Thymus (tissue), 11 donors: ENCODE results near the gene AUTS2. TPM values are rescaled to one million over a fixed set of nuclear protein-coding genes. Genes with fewer than 3 reads are reported as not detected.
A peak's percentile ranks its signal among the peaks of the same experiment; 100 is the strongest.

ENCODE experiments used
- DNase-seq, 9 donors: peaks; one replicate each; pipeline ENCODE4 v3.0.0-alpha.2; 2013; ENCODE audit warnings: low spot score in 9 of 9, low read depth in 6 of 9, missing footprints in 1 of 9
- H3K27ac ChIP-seq, 2 donors: one replicate each; pipeline ENCODE4 v1.5.1; 2013; ENCODE audit warnings: control low read depth in 1 of 2, low read depth in 1 of 2, low read length in 1 of 2, mild to moderate bottlenecking in 1 of 2, moderate library complexity in 1 of 2
- H3K27me3 ChIP-seq, 2 donors: one replicate each; pipeline ENCODE4 v1.5.1; 2013; ENCODE audit warnings: low read length in 1 of 2; ENCODE audit not compliant: control insufficient read depth in 2 of 2, insufficient read depth in 1 of 2
- H3K36me3 ChIP-seq, 2 donors: one replicate each; pipeline ENCODE4 v1.5.1; 2013; ENCODE audit warnings: low read length in 1 of 2, mild to moderate bottlenecking in 1 of 2, moderate library complexity in 1 of 2; ENCODE audit not compliant: control insufficient read depth in 2 of 2, insufficient read depth in 2 of 2
- H3K4me1 ChIP-seq, 2 donors: one replicate each; pipeline ENCODE4 v1.5.1; 2013; ENCODE audit warnings: low read length in 2 of 2; ENCODE audit not compliant: control insufficient read depth in 2 of 2, insufficient read depth in 2 of 2
- H3K4me3 ChIP-seq, 2 donors: one replicate each; pipeline ENCODE4 v1.5.1; 2013; ENCODE audit warnings: low read length in 2 of 2, control low read depth in 1 of 2, mild to moderate bottlenecking in 1 of 2
- H3K9me3 ChIP-seq, 2 donors: one replicate each; pipeline ENCODE4 v1.5.1; 2013; ENCODE audit warnings: low read length in 1 of 2, mild to moderate bottlenecking in 1 of 2; ENCODE audit not compliant: control insufficient read depth in 2 of 2, insufficient read depth in 1 of 2
- WGBS: extraction: QIAGEN DNeasy Blood & Tissue Kit; methylation state at CpG from one replicate; pipeline ENCODE4 v1.1.7; 2013; 5-methylcytosine and 5-hydroxymethylcytosine counted together
- polyA plus RNA-seq: library from polyadenylated mRNA; stranded (reverse); fragments of 200-250 nt; gene quantifications from one replicate; pipeline ENCODE4 v1.2.3, GENCODE V29; 2013
- total RNA-seq: library from RNA; stranded (reverse); fragments of 120-200 nt; gene quantifications from one replicate; pipeline ENCODE4 v1.2.4, GENCODE V29; 2013
- donor health status: healthy.

AUTS2 gene
- total and polyA plus RNA-seq, 2 donors, result 9.2 to 17.1 TPM

- Histone ChIP-seq H3K27ac (no peak overlapping the region), H3K36me3 (no peaks in the 10 kb centered on the region), H3K4me1 (peaks cover 12 to 25% of the 10 kb centered on the region in 2 donors), H3K27me3 (no peaks in the 10 kb centered on the region), H3K9me3 (no peaks in the 10 kb centered on the region), H3K4me3 (no peak overlapping the region)
- WGBS, result 94% methylated on average over 3 of the region's 3 CpGs
- no peak for DNase-seq
These were observed 94.3 kb downstream of the AUTS2 start for GRCh38 chr7:69692611-69693010.

GRCh38 chr7:69693042-69693441 lies 94.8 kb downstream of the AUTS2 start:
- WGBS, result 93% methylated on average over 1 of the region's 1 CpG
- DNase-seq, result no peak

GRCh38 chr7:69696054-69696591 lies 97.8 kb downstream of the AUTS2 start:
- Histone ChIP-seq H3K27ac (peak overlapping the region in 1 of 2 donors; percentile 78), H3K36me3 (no peaks in the 10 kb centered on the region), H3K4me1 (peaks cover 12 to 28% of the 10 kb centered on the region in 2 donors), H3K9me3 (no peaks in the 10 kb centered on the region), H3K27me3 (no peaks in the 10 kb centered on the region), H3K4me3 (no peak overlapping the region)
- peak; percentile 13 to 82 (median 58) for DNase-seq
- 8% methylated on average over 7 of the region's 7 CpGs for WGBS

More at GRCh38 chr7:69693042-69693441, 94.8 kb downstream of the AUTS2 start:
- Histone ChIP-seq H3K36me3 (no peaks in the 10 kb centered on the region), H3K27me3 (no peaks in the 10 kb centered on the region), H3K27ac (no peak overlapping the region), H3K4me3 (no peak overlapping the region), H3K4me1 (peaks cover 12 to 25% of the 10 kb centered on the region in 2 donors), H3K9me3 (no peaks in the 10 kb centered on the region)

- Histone ChIP-seq H3K27me3 (no peaks in the 10 kb centered on the region), H3K36me3 (no peaks in the 10 kb centered on the region), H3K27ac (peak overlapping the region in 1 of 2 donors; percentile 78), H3K9me3 (no peaks in the 10 kb centered on the region), H3K4me1 (peaks cover 9 to 21% of the 10 kb centered on the region in 2 donors), H3K4me3 (no peak overlapping the region)
- WGBS, result 79% methylated on average over 5 of the region's 5 CpGs
- no peak for DNase-seq
These were observed 98.7 kb downstream of the AUTS2 start for GRCh38 chr7:69696686-69697685.

- peaks cover 9 to 21% of the 10 kb centered on the region in 2 donors for H3K4me1 ChIP-seq
- no peak overlapping the region for H3K4me3 ChIP-seq
- DNase-seq, result no peak
- no peaks in the 10 kb centered on the region for H3K9me3 ChIP-seq
- no peak overlapping the region for H3K27ac ChIP-seq
- H3K27me3 ChIP-seq, result no peaks in the 10 kb centered on the region
- 86% methylated on average over 5 of the region's 5 CpGs for WGBS
- H3K36me3 ChIP-seq, result no peaks in the 10 kb centered on the region
These were observed 100.0 kb downstream of the AUTS2 start for GRCh38 chr7:69698109-69698825.

- Histone ChIP-seq H3K9me3 (no peaks in the 10 kb centered on the region), H3K4me1 (peaks cover 9 to 19% of the 10 kb centered on the region in 2 donors), H3K27me3 (no peaks in the 10 kb centered on the region), H3K36me3 (no peaks in the 10 kb centered on the region), H3K27ac (no peak overlapping the region), H3K4me3 (no peak overlapping the region)
- WGBS, result 95% methylated on average over 2 of the region's 2 CpGs
- DNase-seq, result no peak
These were observed 101.7 kb downstream of the AUTS2 start for GRCh38 chr7:69699931-69700330.

- H3K4me1 ChIP-seq, result peaks cover 9 to 17% of the 10 kb centered on the region in 2 donors
- H3K9me3 ChIP-seq, result no peaks in the 10 kb centered on the region
- H3K27ac ChIP-seq, result no peak overlapping the region
- no peaks in the 10 kb centered on the region for H3K36me3 ChIP-seq
- no peak for DNase-seq
- no peak overlapping the region for H3K4me3 ChIP-seq
- WGBS, result 96% methylated on average over 3 of the region's 3 CpGs
- no peaks in the 10 kb centered on the region for H3K27me3 ChIP-seq
These were observed 102.1 kb downstream of the AUTS2 start for GRCh38 chr7:69700331-69700730.

GRCh38 chr7:69701288-69701687 lies 103.0 kb downstream of the AUTS2 start:
- Histone ChIP-seq H3K27me3 (no peaks in the 10 kb centered on the region), H3K36me3 (no peaks in the 10 kb centered on the region), H3K9me3 (no peaks in the 10 kb centered on the region), H3K4me1 (peaks cover 2 to 13% of the 10 kb centered on the region in 2 donors), H3K4me3 (no peak overlapping the region), H3K27ac (no peak overlapping the region)
- 98% methylated on average over 5 of the region's 5 CpGs for WGBS
- no peak for DNase-seq

- peaks cover 0 to 8% of the 10 kb centered on the region in 2 donors for H3K4me1 ChIP-seq
- H3K27me3 ChIP-seq, result no peaks in the 10 kb centered on the region
- H3K36me3 ChIP-seq, result no peaks in the 10 kb centered on the region
- no peak overlapping the region for H3K4me3 ChIP-seq
- 97% methylated on average over 1 of the region's 1 CpG for WGBS
- H3K27ac ChIP-seq, result no peak overlapping the region
- no peak for DNase-seq
- no peaks in the 10 kb centered on the region for H3K9me3 ChIP-seq
These were observed 104.1 kb downstream of the AUTS2 start for GRCh38 chr7:69702357-69702756.
